ENCODE measurements around the gene DOK6. TPM values are rescaled to one million over a fixed set of nuclear protein-coding genes. Genes with fewer than 3 reads are reported as not detected.

Gene DOK6
- total RNA-seq, 1 donor from 2014 or later: 0.06 TPM

DNA sequence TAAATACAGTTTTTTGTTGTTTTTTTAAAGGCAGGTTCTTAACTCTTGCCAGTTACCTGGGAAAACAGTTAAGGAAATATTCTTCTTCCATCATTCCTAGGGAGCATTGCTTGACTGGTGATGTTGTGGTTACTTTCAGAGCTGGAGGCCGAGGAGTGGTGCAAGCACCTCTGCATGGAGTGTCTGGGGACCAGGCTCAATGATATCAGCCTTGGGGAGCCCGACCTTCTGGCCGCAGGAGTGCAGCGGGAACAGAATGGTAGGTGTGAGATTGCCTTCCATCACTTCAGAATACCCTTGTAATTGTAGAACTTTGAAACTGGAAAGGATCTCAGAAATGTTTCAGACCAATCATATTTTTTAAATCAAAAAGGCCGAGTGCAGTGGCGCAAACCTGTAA is 276.9 kb downstream of the DOK6 start:
- no peak for DNase-seq (ENCODE audit: low read depth)
- H3K4me3 ChIP-seq (ENCODE audit: low read depth, low read length): no peak overlapping the region
- TF ChIP-seq CTCF (conservative IDR thresholded peaks at IDR 0.05; ENCODE audit: low read depth, low read length): no peak

DNA sequence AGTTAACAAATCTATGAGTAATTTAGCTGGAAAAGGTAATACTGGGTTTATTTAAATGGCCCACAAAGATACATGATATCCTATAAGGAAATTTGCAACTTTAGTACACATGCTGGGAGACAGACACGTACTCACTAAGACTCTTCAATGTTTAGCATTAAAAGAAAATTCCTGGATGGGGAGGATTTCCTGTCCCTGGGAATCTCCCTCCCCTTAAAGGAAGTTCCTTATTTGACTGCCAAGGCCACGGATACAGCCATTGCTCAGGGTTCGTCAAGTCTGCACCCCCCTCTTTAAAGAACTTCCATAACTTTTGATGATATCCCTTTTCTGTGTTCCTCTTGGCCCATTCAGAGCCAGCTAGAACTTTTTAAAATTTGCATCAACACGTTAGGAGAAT is 279.4 kb downstream of the DOK6 start:
- DNase-seq (ENCODE audit: low read depth): no peak
- no peak for TF ChIP-seq CTCF (conservative IDR thresholded peaks at IDR 0.05; ENCODE audit: low read depth, low read length)
- H3K4me3 ChIP-seq (ENCODE audit: low read depth, low read length): no peak overlapping the region

GRCh38 chr18:69683176-69683575 is 282.5 kb downstream of the DOK6 start:
- no peak overlapping the region for H3K4me3 ChIP-seq (ENCODE audit: low read depth, low read length)
- TF ChIP-seq CTCF (conservative IDR thresholded peaks at IDR 0.05; ENCODE audit: low read depth, low read length): no peak

GRCh38 chr18:69684789-69685188 is 284.1 kb downstream of the DOK6 start:
- no peak for DNase-seq (ENCODE audit: low read depth)
- H3K4me3 ChIP-seq (ENCODE audit: low read depth, low read length): no peak overlapping the region
- TF ChIP-seq CTCF (conservative IDR thresholded peaks at IDR 0.05; ENCODE audit: low read depth, low read length): no peak

More at GRCh38 chr18:69683176-69683575, 282.5 kb downstream of the DOK6 start:
- no peak for DNase-seq (ENCODE audit: low read depth)

- no peak for DNase-seq (ENCODE audit: low read depth)
- no peak overlapping the region for H3K4me3 ChIP-seq (ENCODE audit: low read depth, low read length)
- no peak for TF ChIP-seq CTCF (conservative IDR thresholded peaks at IDR 0.05; ENCODE audit: low read depth, low read length)
Observed at GRCh38 chr18:69686861-69687260, 286.2 kb downstream of the DOK6 start.

DNA sequence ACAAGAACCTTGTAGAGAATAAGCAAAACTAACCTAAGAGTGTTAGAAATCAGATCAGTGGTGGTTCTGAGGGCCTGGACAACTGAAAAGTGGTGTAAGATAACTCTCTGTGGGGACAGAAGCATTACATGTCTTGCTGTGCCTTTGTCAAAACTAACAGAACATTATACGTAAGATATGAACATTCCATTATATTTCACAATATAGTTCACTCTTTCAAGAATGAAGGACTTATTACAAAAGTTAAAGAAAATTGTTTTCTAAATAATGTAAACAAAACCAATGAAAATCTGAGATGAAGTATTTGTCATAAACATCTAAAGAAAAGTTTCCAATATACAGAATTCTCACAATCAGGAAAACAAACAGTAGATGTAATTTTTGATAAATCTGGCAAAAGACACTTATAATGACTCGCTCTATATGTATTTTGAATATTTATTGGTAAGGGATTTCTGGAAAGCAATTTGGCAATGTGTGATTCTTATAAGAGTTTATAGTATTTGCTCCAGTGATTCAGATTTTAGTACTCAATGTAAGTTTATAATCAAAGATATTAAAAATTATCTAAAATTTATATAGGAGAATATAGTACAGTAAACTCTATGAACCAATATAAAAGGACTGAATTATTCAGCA is 288.6 kb downstream of the DOK6 start:
- DNase-seq (ENCODE audit: low read depth): no peak
- no peak overlapping the region for H3K4me3 ChIP-seq (ENCODE audit: low read depth, low read length)
- TF ChIP-seq CTCF (conservative IDR thresholded peaks at IDR 0.05; ENCODE audit: low read depth, low read length): no peak
